ENCODE results near the gene SLC38A4.
"Not testable (repeated sequence)": the region's sequence is repeated elsewhere in the genome, so short reads cannot be mapped to it uniquely, and the experiment has no call there.

Gene SLC38A4

DNA sequence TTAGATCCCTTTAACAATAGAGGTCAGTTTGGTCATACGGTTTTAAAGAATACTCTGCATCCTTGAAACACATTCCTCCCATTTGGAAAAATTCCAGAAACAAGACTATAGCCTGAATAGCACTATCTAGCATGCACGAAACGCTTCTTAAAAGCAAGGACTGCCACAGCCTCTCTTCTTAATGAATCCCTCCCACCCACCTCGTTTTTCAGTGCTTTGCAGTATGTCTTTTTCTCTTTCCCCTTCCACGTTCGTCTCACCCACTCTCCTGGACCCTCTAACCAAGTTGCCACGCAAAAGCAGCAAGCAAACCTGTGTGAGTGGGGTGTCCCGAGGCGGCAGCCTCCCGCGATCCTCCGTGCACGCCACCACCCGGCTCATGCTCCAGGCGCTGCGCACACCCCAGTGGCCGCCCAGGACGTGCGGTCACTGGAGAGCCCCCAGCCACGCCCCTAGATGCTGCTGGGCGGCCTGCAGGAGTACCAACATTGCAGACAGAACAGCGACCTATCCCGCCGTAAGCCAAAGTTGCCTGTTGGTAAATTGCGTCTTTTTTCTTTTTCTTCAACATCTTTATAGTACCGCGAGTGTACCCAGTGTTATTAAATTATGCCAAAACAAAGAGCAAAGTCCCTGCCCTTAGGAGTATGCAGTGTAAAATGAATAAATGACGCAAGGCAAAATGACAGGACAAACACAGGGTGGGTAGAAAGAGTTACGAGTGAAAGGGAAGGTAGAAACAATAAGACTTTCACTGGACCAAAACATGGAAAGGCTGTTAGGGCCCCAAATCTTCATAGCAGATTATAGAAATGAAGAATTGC lies at the start of gene SLC38A4:
SLC38A4 (minus strand) TSS at position 407 of the 824 bp plus-strand sequence. CDS start 32,926 bp downstream, outside the sequence.
- no peak for DNase-seq

- no peak for DNase-seq
Measured at GRCh38 chr12:46875095-46875494, 49.3 kb upstream of the SLC38A4 start.

GRCh38 chr12:46874642-46875041 lies 48.8 kb upstream of the SLC38A4 start:
- DNase-seq: no peak

DNA sequence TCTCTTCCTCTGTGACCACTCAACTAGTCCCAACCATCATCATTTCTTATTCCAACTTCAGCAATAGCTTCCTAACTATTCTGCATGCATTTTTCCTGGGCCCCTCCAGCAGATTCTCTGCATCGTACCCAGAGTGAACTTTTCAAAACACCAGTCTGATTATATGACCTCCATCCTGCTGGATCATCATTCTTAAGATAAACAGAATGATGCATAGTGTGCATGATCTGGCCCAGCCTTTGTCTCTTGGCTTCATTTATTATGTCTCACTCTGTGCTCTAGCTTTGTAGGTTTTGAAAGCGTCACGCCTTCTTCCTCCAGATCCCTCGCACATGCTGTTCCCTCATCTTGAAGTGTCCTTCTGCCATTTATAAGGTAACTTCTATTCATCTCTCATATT lies 46.3 kb upstream of the SLC38A4 start:
- DNase-seq: no peak

DNA sequence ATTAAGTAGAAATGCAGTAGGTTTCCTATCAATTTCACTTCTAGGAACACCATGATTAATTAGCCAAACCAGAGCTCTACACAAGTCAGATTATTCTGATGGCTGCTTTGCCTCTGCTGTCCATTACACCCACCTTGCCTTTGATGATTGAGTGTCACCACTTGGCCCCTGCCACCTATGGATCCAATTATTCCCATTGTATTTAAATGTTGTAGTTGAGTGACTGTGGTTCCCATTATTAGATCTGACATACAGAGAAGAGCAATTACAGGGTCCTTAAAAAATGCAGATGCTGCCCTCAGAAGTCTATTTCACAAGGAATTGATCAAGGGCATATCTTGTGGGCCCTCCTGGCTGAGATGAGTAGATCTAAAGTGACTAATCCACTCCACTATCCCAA lies 39.5 kb upstream of the SLC38A4 start:
- no peak for DNase-seq

GRCh38 chr12:46858368-46858767 lies 32.6 kb upstream of the SLC38A4 start:
- DNase-seq: no peak

- no peak for DNase-seq
Measured at GRCh38 chr12:46857486-46857885, 31.7 kb upstream of the SLC38A4 start.

DNA sequence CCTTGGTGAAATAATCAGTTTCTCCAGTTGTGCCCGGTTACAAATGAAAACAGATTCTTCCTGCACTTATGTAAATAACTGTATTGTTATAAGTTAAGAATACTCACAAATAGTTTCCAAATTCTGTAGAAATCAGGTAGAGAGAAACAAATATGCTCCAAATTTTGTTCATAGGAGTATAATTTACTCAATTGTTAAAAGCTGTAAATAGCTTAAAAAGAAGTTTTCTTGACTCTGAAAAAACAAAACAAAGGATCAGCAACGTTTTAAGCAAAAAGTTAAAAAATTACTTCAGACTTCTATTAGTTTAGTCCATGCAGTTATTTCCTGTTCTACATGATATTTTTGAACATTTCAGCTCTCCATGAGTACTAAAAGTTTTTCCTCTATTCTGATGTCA lies 30.0 kb upstream of the SLC38A4 start:
- DNase-seq: no peak

GRCh38 chr12:46854188-46854587 lies 28.4 kb upstream of the SLC38A4 start:
- not testable (repeated sequence) for DNase-seq

- DNase-seq: not testable (repeated sequence)
Measured at GRCh38 chr12:46848792-46849191, 23.0 kb upstream of the SLC38A4 start.

DNA sequence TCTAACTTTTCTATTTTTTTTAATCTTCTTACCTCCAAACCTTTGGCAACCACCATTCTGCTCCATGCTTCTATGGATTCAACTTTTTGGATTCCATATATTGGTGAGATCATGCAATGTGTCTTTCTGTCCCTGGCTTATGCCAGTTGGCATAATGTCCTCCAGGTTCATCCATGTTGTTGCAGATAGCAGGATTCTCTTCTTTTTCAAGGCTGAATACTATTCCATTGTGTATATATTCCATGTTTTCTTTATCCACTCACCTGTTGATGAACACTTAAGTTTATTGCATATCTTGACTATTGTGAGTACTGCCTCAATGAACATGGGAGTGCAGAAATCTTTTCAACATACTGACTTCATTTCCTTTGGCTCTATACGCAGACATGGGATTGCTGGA lies 21.2 kb upstream of the SLC38A4 start:
- DNase-seq: no peak

DNA sequence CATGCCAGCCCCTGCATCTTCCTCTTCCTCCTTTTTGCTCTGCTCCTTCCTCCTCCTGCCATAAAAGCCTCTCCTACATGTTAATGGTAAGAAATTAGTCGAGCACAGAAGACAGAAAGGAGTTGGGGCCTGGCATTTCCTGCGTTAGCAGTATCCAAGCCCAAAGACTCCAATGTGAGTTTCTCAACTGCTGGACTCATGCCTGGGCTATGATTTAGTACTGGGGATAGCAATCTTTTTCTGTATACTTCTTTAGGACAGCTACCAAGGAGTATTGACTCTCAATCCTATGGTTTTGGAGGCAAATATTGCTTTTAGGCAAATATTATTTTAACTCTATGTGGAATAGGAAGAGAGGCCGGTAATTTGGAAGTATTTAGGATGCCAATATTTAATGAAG lies 18.0 kb upstream of the SLC38A4 start:
- no peak for DNase-seq

DNA sequence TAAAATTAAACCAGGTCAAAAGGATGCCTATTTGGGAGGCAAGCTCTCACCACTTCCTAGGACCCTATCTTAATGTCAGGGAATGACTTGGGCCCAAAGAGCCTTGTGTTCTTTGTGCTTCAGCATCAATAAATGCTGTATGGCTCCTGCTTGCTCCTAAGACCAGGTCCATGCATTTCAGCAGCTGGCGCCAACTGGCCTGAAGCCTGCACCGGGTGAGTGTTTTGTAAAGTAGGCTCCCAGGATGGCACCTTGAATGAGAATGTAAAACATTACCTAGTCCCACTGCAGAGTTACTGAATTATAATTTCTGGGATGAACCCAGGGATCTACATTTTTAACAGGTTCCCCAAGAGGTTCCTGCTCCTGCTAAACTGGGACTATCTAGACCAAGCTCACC lies 16.1 kb upstream of the SLC38A4 start:
- DNase-seq: no peak

GRCh38 chr12:46839964-46840363 lies 14.2 kb upstream of the SLC38A4 start:
- DNase-seq: no peak

GRCh38 chr12:46839232-46839631 lies 13.4 kb upstream of the SLC38A4 start:
- no peak for DNase-seq

- DNase-seq: no peak
Measured at GRCh38 chr12:46835785-46836184, 10.0 kb upstream of the SLC38A4 start.

DNA sequence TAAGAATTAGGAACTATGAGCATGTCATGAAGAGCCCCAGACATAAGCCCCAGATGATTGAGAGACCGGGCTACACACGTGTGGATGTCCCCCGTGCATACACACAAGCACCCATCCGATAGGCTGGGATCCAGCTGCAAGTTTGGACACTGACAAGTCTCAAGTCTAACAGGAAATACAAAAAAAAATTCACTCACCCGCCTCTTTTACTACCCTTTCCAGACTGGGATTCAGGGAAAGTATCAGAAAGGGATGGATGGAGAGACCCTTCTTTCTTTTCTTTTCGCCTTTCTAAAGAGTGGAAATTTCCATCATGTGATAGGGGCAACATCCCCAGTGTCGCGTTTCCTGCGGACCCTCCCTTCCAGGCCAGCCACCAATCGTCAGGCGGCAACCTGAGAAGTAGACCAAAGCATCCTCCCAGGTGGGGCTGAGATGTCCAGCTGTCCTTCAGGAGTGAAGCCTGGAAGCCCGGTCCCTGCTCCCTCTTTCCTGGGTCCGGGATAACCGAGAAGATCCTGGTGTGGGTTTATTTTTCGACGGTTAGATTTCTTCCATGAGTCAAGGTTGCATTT lies 6.4 kb upstream of the SLC38A4 start:
- DNase-seq: no peak

- no peak for DNase-seq
Measured at GRCh38 chr12:46831335-46832129, 5.7 kb upstream of the SLC38A4 start.

DNA sequence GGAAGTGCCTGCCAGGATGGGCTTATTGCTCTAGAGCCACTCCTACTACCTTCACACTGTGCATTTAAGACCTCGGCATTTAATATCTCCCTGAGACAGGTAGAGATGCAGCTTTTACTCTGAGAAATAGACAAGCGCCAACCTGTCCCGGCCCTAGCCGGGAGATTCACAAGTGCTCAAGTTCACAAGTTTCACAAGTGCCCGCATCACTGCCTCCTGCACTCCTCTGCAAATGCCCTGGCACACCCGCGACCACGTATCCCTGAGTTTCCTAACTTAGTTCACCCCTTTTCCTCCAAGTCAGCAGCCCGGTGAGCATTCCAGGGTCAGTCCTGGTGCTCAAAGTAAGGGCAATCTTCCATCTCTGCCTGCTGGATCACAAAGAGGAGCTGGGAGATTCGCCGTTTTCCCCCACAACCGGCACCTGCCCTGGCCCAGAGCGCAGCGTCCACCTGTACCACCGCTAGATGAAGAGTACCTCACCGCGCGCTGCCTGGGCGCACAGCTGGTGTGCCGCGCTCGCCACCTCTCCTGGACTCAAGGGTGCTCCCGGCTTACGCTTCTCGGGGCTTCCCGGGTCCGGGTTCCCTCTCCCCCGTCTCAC lies 5.0 kb upstream of the SLC38A4 start:
- no peak for DNase-seq

DNA sequence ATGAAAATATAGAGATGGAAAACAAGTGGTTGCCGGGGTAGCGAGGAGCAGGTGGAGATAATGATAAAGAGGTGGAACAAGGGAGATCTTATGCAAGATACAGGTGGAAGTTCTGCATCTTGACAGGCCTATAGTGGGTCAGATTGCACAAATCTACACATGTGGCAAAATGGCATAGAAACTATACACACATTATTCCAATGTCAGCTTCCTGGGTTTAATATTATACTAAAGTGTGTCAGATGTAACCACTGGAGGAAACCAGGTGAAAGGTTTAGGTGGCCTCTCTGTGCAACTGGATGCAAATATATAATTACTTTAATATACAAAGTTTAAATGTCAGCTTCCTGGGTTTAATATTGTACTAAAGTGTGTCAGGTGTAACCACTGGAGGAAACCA lies 1.1 kb downstream of the SLC38A4 start:
- no peak for DNase-seq

GRCh38 chr12:46818642-46819041 lies 7.2 kb downstream of the SLC38A4 start:
- no peak for DNase-seq

DNA sequence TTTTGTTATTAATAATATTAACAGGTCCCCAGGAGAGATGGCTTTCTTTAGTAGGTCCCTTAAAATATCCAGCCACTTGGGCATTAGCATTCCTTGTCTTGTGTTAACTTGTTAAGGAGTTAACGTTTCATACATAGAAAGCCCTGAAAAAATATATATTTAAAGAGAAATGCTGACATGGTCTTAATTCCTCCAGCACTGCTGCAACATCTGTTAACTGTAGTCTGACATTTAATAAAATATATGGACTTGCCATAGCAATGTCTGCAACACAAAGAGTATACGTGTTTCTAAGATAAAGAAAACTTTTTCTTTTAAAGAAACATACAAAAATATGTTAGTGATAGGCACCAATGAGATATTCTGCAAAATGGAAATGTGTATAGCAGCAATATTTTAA lies 10.0 kb downstream of the SLC38A4 start:
- DNase-seq: no peak

DNA sequence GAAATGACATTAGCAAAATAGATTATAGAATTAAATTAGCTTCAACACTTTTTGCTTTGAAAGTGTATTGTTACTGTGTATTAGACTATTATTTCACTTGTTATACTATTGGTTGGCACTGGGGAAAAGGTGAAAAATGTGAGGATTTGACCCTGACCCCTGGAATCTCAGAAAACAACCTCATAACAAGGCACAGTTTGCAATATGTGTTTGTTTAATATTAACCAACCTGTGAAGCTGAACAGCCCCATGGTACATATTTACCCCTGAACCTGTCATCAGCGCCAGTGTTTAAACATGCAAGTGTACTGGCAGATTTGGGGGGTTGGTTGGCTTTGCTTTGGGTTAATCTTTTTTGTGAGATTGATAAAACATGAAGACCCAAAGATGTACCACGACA lies 11.7 kb downstream of the SLC38A4 start:
- no peak for DNase-seq
